Lower leg skin (tissue), 4 donors: ENCODE results near the gene ASIC3. TPM values are rescaled to one million over a fixed set of nuclear protein-coding genes. Genes with fewer than 3 reads are reported as not detected.
A peak's percentile ranks its signal among the peaks of the same experiment; 100 is the strongest.

Experiments used
- DNase-seq, 2 donors: peaks; one replicate each; pipeline ENCODE4 v3.0.0-alpha.2; 2019; ENCODE audit warnings: low spot score in 2 of 2
- H3K4me3 ChIP-seq: fragments of 200-600 bp; sonication (generic); 2 replicates; pipeline ENCODE4 v1.5.1; 2017; ENCODE audit warnings: mild to moderate bottlenecking, low read depth; ENCODE audit not compliant: poor library complexity, severe bottlenecking
- POLR2A ChIP-seq, 2 donors: fragments of 450-650 bp; IDR thresholded peaks; one replicate each; pipeline ENCODE4 v1.6.1; 2016 to 2017; ENCODE audit warnings: antibody characterized with exemption in 2 of 2, mild to moderate bottlenecking in 1 of 2, moderate library complexity in 1 of 2
- whole genome bisulfite sequencing, 2 donors: methylation state at CpG; one replicate each; pipeline ENCODE4 v1.1.5; 2018; 5-methylcytosine and 5-hydroxymethylcytosine counted together
- intact Hi-C: fragments of 100-400 bp; cut with DNase I; formaldehyde crosslinking; loops from one replicate; pipeline ENCODE4 v1.15.0; 2023; ENCODE audit warnings: low total_unique reads
- total RNA-seq, 4 donors: library from RNA; depleted of rRNA; stranded (reverse); fragments of >200 nt; gene quantifications; one replicate each; pipeline ENCODE4 v1.1.0, GENCODE V29; 2016
- TF ChIP-seq, protein P1 (sequence below), 3 donors: fragments of 450-650 bp; IDR thresholded peaks; one replicate each; pipeline ENCODE4 v1.5.1; 2016; ENCODE audit warnings: antibody characterized with exemption in 3 of 3, mild to moderate bottlenecking in 3 of 3, moderate library complexity in 2 of 3

Gene ASIC3
- total RNA-seq, 4 donors from 2014 or later, result 2.3 to 2.9 (median 2.5) TPM

GRCh38 chr7:151018421-151019129 is 29.8 kb upstream of the ASIC3 start:
- TF ChIP-seq, protein P1, sequence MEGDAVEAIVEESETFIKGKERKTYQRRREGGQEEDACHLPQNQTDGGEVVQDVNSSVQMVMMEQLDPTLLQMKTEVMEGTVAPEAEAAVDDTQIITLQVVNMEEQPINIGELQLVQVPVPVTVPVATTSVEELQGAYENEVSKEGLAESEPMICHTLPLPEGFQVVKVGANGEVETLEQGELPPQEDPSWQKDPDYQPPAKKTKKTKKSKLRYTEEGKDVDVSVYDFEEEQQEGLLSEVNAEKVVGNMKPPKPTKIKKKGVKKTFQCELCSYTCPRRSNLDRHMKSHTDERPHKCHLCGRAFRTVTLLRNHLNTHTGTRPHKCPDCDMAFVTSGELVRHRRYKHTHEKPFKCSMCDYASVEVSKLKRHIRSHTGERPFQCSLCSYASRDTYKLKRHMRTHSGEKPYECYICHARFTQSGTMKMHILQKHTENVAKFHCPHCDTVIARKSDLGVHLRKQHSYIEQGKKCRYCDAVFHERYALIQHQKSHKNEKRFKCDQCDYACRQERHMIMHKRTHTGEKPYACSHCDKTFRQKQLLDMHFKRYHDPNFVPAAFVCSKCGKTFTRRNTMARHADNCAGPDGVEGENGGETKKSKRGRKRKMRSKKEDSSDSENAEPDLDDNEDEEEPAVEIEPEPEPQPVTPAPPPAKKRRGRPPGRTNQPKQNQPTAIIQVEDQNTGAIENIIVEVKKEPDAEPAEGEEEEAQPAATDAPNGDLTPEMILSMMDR (IDR thresholded peaks at IDR 0.05), result peak in 1 of 3 donors; percentile 6
- TF ChIP-seq POLR2A (IDR thresholded peaks at IDR 0.05), result no peak
- no peak overlapping the region for H3K4me3 ChIP-seq
- DNase-seq, result no peak
- intact Hi-C loops, result no loop called here
- 2 to 5% methylated on average over 58 to 80 of the region's 82 CpGs for WGBS, 2 donors

DNA sequence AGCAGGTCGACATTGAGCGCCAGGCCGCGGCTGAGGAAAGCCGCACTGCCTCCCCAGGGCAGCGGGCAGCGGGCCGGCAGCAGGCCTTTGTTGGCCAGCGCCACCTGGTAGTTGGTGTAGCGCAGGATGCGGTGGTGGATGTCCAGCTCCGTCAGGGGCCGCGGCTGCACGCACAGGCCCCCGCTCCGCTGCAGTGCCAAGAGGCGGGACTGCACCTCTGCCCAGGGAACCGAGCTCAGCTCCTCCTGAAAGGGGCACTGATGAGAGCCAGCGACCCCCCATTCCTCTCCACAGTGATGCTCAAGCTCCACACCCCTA is 29.2 kb upstream of the ASIC3 start:
- intact Hi-C loops, result no loop called here
- DNase-seq, result no peak
- TF ChIP-seq, protein P1 (IDR thresholded peaks at IDR 0.05), result no peak
- no peak for TF ChIP-seq POLR2A (IDR thresholded peaks at IDR 0.05)
- no peak overlapping the region for H3K4me3 ChIP-seq
- 32 to 34% methylated on average over 19 to 20 of the region's 20 CpGs for WGBS, 2 donors

GRCh38 chr7:151020231-151020630 is 28.1 kb upstream of the ASIC3 start:
- TF ChIP-seq, protein P1 (IDR thresholded peaks at IDR 0.05), result no peak
- no peak for TF ChIP-seq POLR2A (IDR thresholded peaks at IDR 0.05)
- no peak overlapping the region for H3K4me3 ChIP-seq
- intact Hi-C loops, result no loop called here
- WGBS, 2 donors, result 66 to 82% methylated on average over 7 of the region's 7 CpGs
- no peak for DNase-seq

DNA sequence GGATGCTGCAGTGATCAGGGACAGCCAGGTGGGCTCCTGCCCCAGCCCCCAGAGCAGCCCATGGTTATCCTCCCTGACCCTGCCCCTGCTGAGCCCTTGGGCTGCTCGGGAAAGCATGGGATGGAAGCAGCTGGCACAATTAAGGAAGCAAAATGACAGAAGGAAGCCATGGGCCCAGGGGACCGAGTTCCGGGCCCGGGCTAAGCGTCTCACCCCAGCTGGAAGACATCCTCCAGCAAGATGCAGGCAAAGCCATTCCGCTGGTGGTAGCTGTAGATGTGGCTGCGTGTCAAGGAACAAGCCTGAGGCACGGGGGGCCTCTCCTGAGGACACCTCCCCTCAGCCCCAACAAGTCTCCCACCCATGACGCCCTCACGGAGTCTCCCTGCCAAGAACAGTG is 25.1 kb upstream of the ASIC3 start:
- no peak for TF ChIP-seq POLR2A (IDR thresholded peaks at IDR 0.05)
- TF ChIP-seq, protein P1 (IDR thresholded peaks at IDR 0.05), result no peak
- WGBS, 2 donors, result 71% methylated on average over 10 of the region's 10 CpGs
- H3K4me3 ChIP-seq, result no peak overlapping the region
- intact Hi-C loops, result no loop called here
- DNase-seq, result no peak

DNA sequence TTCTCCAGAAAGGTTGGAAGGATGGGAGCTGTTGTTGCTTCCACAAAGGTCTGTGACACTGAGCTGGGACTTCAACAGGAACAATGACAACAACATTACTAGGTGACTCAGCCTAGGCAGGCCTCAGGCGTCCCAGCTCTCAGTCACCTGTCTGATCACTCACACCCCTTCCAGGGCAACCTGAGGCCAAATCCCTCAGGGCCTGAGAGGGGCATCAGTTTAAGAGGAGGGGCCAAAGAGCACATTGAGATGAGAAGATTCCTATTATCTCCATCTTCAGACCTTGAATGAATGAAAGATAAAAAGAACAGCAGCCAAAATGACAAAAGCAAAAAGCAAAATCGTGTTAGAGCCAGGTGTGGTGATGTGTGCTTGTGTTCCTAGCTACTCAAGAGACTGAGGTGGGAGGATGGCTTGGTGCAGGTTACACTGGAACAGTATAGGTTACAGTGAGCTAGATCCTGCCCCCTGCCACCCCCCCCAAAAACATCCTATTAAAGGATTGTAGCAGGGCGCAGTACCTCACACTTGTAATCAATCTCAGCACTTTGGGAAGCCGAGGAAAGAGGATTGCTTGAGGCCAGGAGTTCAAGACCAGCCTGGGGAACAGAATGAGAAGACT is 23.8 kb upstream of the ASIC3 start, which contains the start of gene ATG9B:
Gene ATG9B (minus strand): TSS at position 60 of the 622 bp plus-strand sequence. CDS start 71 bp downstream, outside the sequence.
- TF ChIP-seq POLR2A (IDR thresholded peaks at IDR 0.05), result no peak
- TF ChIP-seq, protein P1 (IDR thresholded peaks at IDR 0.05), result no peak
- no peak for DNase-seq
- WGBS, 2 donors, result 70 to 75% methylated on average over 4 of the region's 4 CpGs
- H3K4me3 ChIP-seq, result no peak within 1 kb of the TSS
- intact Hi-C loops, result loop anchor here (5.0 kb wide), 1 partner anchor 88 kb away; no protein-coding TSS in a partner anchor
